GM21528 (cell line): ENCODE measurements around the gene PTPN3.
"Not testable (repeated sequence)": the region's sequence is repeated elsewhere in the genome, so short reads cannot be mapped to it uniquely, and the experiment has no call there.

ENCODE experiments used
- ATAC-seq: cut with Tn5 transposase; IDR thresholded peaks from one replicate; pipeline ENCODE4 v1.9.1; 2021; ENCODE audit warnings: mild to moderate bottlenecking, moderate library complexity; ENCODE audit not compliant: unreplicated experiment, low FRiP score

Gene PTPN3

DNA sequence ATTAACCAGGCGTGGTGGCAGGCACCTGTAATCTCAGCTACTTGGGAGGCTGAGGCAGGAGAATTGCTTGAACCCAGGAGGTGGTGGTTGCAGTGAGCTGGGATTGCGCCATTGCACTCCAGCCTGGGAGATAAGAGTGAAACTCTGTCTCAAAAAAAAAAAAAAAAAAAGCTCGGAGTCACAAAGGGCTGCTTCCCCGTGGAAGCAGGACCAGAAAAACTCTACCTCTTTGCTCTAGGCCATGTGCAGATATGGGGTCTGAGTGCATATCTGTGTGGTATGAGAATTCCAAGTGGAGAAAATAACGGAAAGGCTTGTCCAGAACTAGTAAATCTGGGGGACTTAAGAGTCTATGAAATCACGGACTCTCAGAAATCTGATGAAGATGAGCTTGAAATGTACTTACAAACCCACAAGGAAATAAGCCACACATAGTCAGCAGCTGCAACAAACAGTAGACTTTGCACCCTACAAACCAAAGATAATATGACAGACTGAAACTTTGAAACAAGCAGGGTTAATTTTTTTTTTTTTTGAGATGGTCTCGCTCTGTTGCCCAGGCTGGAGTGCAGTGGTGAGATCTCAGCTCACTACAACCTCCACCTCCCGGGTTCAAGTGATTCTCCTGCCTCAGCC lies 139.0 kb downstream of the PTPN3 start:
- not testable (repeated sequence) for ATAC-seq

DNA sequence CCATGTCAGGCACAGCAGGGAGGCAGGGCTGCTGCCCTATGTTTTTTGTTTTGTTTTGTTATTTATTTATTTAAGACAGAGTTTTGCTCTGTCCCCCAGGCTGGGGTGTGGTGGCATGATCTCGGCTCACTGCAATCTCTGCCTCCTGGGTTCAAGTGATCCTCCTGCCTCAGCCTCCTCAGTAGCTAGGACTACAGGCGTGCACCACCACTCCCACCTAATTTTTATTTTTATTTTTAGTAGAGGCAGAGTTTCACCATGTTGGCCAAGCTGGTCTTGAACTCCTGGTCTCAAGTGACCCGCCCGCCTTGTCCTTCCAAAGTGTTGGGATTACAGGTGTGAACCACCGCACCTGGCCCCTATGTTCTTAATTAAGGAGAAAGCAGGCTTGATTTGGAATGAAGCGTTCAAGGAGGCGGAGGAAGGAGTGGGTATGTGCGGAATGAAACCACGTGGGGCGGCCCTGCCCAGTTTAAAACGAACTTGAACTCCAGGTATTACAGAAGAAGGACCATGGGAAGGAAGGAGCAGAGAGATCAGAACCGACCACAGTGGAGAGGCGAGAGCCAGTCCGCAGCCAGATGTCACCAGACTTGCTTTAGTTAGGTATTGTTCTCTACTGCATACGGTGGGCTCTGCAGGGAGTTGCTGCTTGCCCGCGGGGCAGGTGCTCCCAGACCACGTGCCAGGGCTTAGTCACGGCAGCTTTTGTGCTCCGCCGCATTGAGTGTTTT lies 142.4 kb downstream of the PTPN3 start:
- ATAC-seq = no peak

DNA sequence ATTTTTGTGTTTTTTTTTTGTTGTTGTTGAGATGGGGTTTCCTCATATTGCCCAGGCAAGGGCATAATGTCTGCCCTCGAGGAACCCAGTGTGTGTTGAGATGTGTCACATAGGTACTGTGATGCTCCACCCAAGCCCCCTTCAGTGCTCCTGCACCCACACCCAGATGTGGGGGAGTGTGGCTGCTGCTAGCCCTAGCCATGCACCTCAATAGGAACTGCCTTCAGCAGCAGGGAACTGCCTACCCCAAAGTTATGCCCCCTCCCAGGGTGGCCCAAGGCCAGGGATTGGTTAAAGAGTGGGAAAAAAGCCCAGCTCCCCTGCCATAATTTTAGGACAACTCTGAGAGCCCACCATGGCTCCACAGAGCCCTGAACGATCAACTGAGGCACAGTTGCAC lies 143.9 kb downstream of the PTPN3 start:
- no peak for ATAC-seq

DNA sequence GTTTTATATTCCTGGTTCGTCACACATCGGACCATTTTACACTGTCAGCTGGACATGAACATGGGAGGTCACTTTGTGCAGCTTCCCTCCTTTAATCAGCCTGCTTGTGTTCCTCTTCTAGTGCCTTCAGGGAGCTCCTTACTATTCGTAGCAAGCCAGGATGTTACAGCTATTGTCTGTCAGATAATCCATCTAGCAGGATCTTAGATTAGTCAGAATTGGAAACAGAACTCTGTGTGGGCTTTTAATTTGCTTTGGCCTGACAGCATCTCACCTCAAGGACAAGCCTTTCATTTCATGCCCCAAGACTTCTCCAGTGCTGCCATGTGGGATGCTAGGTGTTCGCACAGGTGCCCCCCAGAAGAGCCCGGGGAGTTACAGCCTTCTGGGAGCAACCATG lies 147.1 kb downstream of the PTPN3 start:
- ATAC-seq = no peak

DNA sequence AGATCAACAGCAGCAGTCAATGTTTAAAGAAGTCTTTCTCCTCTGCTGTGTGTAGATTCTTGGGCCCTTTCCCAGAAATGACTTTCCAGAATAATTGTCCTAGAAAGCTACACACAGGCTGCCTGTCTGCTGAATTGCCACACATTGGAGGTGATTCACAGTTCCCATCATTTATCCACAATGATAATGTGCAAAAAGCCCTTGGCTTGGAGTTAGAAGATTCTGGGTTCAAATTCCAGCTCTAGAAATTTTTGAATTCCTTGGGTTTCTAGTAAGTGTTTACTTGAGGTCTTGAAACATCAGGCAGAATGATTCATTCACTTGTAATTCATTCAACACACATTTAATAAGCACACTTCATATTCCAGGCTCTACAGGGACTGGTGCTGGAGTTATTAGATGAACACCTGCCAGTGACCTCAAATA lies 148.7 kb downstream of the PTPN3 start:
- no peak for ATAC-seq

DNA sequence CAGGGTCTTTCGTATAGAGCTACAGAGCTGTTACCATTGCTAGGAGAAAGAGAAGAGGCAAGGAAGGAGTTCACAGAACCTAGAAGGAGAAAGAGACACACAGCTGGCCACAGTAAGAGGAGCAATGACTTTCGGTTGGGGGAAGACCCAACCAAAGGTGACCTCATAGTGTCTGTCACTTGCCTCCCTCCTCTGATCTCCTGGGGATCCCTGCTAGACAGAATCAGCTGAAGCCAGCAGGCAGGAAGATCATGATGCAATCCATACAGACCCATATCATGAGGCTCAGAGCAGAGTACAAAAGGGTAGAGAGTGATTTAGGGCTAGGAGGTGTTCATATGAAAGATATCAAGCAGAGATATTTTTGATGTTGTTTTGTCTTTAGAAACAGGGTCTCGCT lies 151.2 kb downstream of the PTPN3 start:
- no peak for ATAC-seq

DNA sequence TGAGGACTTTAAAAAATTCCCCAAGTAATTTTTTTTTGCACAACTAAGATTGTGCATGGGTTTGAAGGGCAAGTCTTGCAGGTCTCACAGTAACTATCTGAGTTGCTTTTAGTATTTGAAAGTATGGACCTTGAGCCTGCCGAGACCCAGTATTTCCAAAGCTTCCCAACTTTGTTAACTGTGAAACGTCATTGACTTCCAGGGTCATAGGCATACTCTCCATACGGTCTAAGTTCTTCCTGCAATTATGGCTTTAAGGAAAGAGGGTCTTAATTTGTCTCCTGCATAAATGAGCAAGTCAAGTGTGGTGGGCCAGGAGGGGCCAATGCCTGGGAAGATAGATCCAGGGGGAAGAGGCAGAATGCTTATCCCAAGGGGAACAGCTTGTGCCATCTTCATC lies 153.2 kb downstream of the PTPN3 start:
- ATAC-seq = no peak

DNA sequence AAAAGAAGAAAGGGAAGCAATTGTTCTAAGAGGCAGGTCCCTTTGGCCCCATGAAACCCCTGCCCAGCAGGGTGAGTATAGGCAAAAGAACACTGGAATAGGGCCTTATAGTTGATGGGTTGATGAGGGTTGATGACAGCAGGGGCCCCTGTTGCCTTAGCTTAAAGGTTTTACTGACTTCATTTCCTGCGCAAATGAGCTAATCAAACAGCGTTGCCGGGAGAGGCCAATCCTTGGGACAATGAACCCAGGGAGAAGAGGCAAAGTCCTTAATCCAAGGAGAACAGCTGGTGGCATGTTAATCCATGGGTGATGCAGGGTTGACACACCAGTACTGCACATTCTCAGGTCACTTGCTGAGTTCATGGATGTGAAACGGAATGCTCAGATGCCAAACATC lies 155.2 kb downstream of the PTPN3 start:
- ATAC-seq = no peak

DNA sequence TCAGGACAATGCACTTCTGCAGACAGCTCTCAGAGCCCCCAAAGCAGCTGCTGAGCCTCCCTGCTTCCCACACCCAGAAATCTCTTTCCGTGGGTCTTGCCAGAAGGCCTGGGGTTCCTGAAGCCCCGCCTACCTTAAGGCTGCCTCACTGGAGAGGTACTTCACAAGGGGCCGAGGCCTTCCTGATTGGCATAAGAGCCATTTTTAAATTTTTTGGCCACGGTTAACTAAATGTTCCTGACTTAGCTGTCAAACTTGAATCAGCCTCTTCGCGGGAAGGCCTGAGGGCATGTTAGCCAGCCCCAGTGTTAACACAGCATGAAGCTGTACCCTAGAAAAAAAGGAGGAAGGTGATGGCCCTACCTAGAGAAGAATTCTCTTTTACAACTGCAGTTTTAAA lies 156.5 kb downstream of the PTPN3 start:
- ATAC-seq = no peak

DNA sequence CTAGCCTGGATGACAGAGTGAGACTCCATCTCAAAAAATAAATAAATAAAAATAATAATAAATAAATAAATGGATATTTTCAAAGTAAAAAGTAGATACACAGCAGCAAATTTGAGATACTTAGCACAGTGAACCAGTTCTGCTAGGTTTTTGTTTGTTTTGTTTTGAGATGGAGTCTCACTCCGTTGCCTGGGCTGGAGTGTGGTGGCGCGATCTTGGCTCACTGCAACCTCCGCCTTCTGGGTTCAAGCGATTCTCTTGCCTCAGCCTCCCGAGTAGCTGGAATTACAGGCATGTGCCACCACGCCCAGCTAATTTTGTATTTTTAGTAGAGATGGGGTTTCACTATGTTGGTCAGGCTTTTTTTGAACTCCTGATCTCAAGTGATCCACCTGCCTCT lies 157.1 kb downstream of the PTPN3 start:
- ATAC-seq = not testable (repeated sequence)

DNA sequence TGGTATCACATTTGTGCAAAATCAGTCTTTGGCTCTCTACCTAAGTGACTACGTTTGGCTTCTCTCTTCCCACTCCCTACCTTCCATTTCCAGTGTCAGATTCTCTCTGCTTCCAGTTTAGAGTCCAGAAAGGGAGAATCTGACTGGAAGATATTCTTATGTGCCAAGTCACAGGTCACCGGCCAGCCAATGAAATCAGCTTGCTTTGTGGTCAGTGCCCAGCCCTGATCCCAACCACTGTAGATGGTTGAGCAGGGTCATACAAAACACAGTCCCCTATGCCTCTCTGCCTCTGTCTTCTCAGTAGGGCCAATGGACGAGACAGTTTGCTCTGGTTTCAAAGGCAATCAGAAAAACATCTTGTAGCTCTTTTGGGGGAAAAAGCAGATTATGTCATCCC lies 161.7 kb downstream of the PTPN3 start:
- no peak for ATAC-seq

DNA sequence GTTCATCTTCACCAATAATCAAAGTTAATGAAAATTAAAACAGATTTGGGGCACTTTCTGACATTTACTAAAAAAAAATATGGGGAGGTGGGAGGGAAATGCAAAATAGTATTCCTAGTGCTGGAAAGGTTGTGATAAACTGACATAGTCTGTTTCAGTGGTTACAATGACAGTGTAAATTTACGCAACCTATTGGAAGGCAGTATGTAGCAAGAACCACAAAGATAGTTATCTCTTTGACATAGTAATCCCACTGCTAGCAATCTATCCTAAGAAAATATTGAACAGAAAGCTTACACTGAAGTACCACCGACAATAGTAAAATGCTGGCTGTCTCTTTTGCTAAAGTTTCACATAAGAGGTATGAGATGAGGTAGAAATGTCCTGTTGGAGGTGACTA lies 162.2 kb downstream of the PTPN3 start:
- ATAC-seq = no peak

DNA sequence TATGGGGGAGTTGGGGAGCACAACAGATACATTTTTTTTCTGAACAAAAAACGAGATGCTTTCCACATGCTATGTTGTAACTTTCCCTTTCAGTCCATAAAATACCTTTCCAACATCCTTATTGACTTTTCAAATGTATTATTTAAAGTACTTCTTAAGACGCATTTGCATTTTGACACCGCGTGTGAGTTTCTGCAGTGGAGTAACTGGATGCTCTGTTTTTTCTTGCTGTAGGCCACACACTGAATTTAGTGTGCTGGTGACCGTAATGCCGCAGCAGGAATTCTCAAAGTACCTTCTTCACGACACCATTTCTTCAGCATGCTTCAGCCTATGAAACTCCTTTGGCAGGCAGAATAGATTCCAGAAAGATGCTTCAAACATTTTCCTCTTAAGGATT lies 163.0 kb downstream of the PTPN3 start:
- ATAC-seq = no peak

DNA sequence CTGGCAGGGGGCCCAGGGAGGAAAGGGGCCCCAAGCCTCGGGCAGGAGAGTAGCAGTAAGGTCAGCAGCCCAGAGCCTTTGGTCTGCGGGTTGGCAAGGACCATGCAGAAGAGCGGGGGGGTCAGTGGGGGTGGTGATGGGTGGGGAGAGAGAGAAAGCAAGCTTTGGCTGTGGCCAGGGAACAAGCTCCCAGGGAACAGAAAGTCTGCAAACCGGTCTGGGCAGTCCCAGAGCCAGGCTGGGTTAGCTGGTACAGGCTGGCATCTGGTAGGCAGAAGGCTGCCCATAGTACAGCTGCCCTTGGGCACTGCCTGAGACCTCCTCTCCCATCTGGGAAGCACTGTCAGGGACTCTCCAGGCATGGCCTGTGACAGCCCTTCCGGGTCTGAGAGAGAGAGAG lies 166.8 kb downstream of the PTPN3 start:
- ATAC-seq = no peak

DNA sequence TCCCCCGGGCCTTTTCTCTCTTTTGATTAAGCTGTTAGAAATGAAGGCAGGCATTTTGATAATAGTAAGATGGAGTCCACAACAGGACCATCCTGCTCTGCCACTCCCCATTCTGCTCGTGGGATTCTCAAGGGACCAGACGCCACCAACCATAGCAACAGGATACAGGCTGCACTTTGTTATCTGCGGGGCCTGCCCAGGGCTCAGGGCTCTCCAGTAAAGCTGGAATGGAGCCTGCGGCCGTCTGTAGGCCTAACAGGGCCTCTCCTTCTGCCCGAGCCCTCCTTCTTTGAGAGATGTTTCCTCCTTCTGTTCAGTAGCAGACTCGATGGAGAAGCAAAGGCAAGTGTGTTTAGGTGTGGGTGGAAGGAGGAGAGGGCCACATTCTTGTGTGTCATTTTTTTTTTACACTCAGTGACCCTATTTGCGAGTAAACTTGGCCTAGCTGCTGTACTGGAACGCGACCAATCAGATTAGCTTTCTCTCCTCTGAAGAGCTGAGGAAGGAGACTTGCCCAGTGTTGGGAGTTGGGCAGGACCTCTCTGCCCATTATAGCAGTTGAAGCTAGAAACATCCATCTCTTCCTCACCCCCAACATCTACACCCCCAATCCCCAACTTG lies 168.4 kb downstream of the PTPN3 start:
- ATAC-seq = no peak

DNA sequence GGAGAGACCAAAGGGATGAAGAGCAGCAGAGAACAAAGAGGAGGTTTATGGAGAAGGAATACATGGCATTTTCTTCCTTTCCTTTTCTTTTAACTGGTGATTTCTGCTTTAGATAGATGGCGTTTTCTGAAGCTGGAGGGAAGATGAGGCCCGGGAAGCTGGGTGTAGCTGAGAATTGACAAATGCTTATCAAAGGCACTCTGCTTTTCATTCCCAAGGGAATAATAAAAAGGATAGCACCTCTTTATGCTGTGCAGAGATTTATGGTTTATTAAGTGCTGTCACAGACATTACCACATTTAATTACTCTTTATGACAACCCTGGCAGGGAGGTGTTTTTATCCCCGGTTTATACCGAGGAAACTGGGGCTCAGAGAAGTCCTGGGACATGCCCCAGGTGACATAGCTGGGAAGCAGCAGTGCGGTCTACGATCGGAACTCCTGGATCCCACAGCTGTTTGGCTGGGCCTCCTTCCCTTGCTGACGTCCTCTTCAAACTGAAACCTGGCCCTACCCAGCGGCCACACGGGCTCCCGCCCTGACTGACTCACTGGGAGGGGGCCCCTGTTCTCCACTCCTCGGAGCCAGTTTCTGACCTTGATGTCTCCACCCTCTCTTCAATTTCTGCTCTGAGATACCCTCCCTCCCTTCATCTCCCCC lies 169.0 kb downstream of the PTPN3 start:
- no peak for ATAC-seq
